Lower leg skin (tissue), 4 donors: ENCODE measurements around the gene HOXC10. TPM values are rescaled to one million over a fixed set of nuclear protein-coding genes. Genes with fewer than 3 reads are reported as not detected.

Experiments used
- DNase-seq, 2 donors: peaks; one replicate each; pipeline ENCODE4 v3.0.0-alpha.2; 2019; ENCODE audit warnings: low spot score in 2 of 2
- H3K4me3 ChIP-seq: fragments of 200-600 bp; sonication (generic); 2 replicates; pipeline ENCODE4 v1.5.1; 2017; ENCODE audit warnings: mild to moderate bottlenecking, low read depth; ENCODE audit not compliant: poor library complexity, severe bottlenecking
- POLR2A ChIP-seq, 2 donors: fragments of 450-650 bp; IDR thresholded peaks; one replicate each; pipeline ENCODE4 v1.6.1; 2016 to 2017; ENCODE audit warnings: antibody characterized with exemption in 2 of 2, mild to moderate bottlenecking in 1 of 2, moderate library complexity in 1 of 2
- WGBS, 2 donors: methylation state at CpG; one replicate each; pipeline ENCODE4 v1.1.5; 2018; 5-methylcytosine and 5-hydroxymethylcytosine counted together
- intact Hi-C: fragments of 100-400 bp; cut with DNase I; formaldehyde crosslinking; loops from one replicate; pipeline ENCODE4 v1.15.0; 2023; ENCODE audit warnings: low total_unique reads
- total RNA-seq, 4 donors: library from RNA; depleted of rRNA; stranded (reverse); fragments of >200 nt; gene quantifications; one replicate each; pipeline ENCODE4 v1.1.0, GENCODE V29; 2016
- TF ChIP-seq, protein P1 (sequence below), 3 donors: fragments of 450-650 bp; IDR thresholded peaks; one replicate each; pipeline ENCODE4 v1.5.1; 2016; ENCODE audit warnings: antibody characterized with exemption in 3 of 3, mild to moderate bottlenecking in 3 of 3, moderate library complexity in 2 of 3

The HOXC10 gene
- total RNA-seq, 4 donors from 2014 or later: 14.2 to 35.9 (median 23.4) TPM

DNA sequence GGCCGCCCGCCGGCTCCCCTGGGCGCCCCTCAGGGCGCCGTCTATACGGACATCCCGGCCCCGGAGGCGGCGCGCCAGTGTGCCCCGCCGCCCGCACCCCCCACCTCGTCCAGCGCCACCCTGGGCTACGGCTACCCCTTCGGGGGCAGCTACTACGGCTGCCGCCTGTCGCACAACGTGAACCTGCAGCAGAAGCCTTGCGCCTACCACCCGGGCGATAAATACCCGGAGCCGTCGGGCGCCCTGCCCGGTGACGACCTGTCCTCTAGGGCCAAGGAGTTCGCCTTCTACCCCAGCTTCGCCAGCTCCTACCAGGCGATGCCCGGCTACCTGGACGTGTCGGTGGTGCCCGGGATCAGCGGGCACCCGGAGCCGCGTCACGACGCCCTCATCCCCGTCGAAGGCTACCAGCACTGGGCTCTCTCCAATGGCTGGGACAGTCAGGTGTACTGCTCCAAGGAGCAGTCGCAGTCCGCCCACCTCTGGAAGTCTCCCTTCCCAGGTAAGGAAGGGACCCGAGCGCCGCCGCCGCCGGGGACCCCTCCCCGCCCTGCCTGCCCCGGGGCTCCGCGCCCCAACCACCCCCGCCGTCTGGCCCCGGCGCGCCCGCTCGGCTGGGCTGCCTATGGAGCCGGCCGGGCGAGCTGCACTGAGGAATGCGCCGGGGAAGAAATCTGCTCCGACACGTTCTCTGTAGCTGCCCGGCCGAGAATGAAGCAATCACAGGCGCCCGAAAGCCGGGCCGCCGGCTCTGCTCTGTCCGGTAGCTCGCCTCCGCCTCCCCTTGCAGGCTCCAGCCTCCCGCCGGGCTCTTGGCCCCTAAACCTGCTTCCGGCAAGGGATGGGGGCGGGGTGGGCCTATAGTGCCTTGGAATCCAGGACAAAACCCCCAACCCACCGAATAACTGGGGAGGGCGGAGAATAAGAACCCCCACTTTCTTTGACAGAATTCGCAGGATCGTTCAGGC is 45.5 kb upstream of the HOXC10 start:
- WGBS, 2 donors: 4 to 5% methylated on average over 23 to 65 of the region's 91 CpGs
- peak in 1 of 2 donors; percentile 92 for DNase-seq
- no peak for TF ChIP-seq POLR2A (IDR thresholded peaks at IDR 0.05)
- TF ChIP-seq, protein P1, sequence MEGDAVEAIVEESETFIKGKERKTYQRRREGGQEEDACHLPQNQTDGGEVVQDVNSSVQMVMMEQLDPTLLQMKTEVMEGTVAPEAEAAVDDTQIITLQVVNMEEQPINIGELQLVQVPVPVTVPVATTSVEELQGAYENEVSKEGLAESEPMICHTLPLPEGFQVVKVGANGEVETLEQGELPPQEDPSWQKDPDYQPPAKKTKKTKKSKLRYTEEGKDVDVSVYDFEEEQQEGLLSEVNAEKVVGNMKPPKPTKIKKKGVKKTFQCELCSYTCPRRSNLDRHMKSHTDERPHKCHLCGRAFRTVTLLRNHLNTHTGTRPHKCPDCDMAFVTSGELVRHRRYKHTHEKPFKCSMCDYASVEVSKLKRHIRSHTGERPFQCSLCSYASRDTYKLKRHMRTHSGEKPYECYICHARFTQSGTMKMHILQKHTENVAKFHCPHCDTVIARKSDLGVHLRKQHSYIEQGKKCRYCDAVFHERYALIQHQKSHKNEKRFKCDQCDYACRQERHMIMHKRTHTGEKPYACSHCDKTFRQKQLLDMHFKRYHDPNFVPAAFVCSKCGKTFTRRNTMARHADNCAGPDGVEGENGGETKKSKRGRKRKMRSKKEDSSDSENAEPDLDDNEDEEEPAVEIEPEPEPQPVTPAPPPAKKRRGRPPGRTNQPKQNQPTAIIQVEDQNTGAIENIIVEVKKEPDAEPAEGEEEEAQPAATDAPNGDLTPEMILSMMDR (IDR thresholded peaks at IDR 0.05): no peak
- intact Hi-C loops: no loop called here
- peak overlapping the region; percentile 35 for H3K4me3 ChIP-seq

DNA sequence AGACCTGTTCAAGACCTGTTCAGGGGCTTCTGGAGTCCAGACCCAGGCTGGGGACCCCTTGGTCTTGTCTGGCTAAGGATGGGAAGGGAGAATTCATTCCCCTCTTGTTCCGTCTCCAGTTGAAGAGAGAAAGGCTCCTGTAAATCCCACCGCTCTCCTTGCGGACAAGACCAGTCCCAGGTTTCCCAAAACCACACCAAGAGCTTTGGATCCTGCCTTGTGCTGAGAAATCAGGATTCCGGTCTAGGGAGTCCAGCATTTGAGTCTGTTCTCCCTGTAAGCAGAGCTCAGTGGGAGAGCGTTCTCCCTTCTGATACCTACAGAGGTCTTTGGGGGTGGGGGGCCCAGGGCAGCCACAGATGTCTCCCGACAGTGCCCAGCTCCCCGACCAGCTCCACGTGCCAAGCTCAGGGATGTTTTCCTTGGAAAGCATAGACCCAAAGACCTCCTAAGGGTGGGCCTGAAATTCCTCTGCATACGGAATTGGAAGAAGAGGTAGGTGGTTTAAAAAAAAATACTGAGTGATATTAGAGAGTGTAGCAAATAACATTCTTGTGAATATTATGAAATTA is 44.4 kb upstream of the HOXC10 start:
- DNase-seq: no peak
- H3K4me3 ChIP-seq: no peak overlapping the region
- intact Hi-C loops: no loop called here
- TF ChIP-seq POLR2A (IDR thresholded peaks at IDR 0.05): no peak
- TF ChIP-seq, protein P1 (IDR thresholded peaks at IDR 0.05): no peak
- WGBS, 2 donors: 23 to 41% methylated on average over 9 of the region's 9 CpGs

DNA sequence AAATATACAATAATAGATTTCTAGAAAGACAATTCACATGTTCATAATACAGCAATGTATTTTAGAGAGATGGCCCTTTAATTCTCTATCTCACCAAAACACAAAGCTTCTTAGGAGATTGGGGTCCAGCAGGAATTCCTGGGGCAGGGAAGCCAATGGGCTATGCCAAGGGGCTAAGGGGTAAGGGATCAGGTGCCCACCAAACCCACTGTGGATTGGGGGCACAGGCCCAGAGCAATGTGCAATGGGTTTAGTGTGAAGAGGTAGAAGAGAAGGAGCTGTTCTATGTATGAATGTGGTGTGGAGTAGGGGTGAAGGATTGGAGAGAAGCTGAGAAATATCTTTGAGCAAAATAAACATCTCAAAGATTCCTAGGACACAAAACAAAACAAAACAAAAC is 43.8 kb upstream of the HOXC10 start:
- intact Hi-C loops: no loop called here
- H3K4me3 ChIP-seq: no peak overlapping the region
- TF ChIP-seq POLR2A (IDR thresholded peaks at IDR 0.05): no peak
- TF ChIP-seq, protein P1 (IDR thresholded peaks at IDR 0.05): no peak
- DNase-seq: no peak

DNA sequence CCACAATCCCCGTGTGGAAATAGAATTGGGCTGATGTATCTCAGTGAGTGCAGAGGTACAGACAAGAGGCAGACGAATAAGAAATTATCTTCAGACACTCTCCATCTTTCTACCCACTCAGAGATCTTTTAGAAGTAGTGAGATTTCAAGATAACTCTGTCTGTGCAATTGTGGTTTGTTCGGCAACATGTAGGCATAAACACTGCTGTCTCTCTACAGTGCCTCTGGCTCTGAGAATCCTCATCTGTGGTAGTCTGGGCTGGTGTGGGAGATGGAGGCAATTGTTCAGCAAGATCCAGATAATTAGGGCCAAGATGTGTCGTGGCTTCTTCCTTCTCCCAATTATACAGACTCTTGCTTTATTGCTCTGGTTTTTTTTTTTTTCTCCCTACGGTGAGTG is 43.2 kb upstream of the HOXC10 start:
- TF ChIP-seq POLR2A (IDR thresholded peaks at IDR 0.05): no peak
- TF ChIP-seq, protein P1 (IDR thresholded peaks at IDR 0.05): no peak
- H3K4me3 ChIP-seq: no peak overlapping the region
- intact Hi-C loops: no loop called here
- 17 to 22% methylated on average over 5 of the region's 5 CpGs for WGBS, 2 donors
- no peak for DNase-seq

DNA sequence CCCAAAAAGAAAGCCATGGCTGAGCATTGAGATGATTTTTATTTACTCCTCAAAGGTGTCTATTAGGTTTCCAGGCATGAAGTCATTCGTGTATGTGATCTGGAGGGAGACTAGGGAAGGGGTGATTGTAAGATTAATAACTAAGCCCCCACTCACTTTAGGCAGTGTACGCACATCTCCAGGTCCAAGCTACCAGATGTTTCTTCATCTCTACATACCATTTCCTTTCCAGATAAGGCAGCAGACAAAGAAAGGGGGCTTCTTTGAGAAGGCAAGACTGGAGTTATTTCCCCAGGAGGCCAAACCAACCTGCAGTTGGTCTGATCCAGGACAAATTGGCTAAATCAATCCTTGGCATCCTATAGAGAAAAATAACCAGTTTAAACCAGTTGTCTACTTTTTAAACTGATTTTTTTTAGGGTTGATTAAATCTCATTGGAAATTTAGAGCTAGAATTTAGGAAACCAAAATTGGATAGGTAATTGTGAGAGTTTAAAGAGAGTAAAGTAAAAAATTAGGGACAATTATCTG is 42.4 kb upstream of the HOXC10 start:
- no peak overlapping the region for H3K4me3 ChIP-seq
- no peak for DNase-seq
- no peak for TF ChIP-seq POLR2A (IDR thresholded peaks at IDR 0.05)
- 44 to 45% methylated on average over 2 of the region's 2 CpGs for WGBS, 2 donors
- intact Hi-C loops: no loop called here

DNA sequence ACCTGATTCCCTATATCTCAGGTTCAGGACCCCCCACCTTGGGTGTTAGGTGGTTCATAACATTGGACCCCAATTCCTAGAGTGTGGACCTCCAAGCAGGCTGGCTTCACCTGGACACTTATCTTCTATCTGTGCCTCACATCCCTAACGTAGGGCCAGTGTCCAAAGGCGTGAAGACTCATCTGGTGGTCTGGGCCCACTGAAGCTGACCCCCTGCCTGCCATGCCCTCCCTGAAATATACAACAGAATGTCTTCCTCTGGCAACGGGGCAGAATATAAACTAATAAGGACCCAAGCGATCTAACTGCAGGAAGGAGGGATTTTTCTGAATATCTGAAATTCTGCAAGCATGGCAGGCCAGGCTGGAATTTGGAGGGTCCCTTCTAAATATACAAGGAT is 40.7 kb upstream of the HOXC10 start:
- peak in 1 of 2 donors; percentile 34 for DNase-seq
- no peak overlapping the region for H3K4me3 ChIP-seq
- no peak for TF ChIP-seq POLR2A (IDR thresholded peaks at IDR 0.05)
- TF ChIP-seq, protein P1 (IDR thresholded peaks at IDR 0.05): no peak
- intact Hi-C loops: no loop called here
- WGBS, 2 donors: 48 to 61% methylated on average over 4 of the region's 4 CpGs
